Heart left ventricle (tissue), 13 donors: ENCODE results near the gene IL1RAPL1.

Experiments
- POLR2A ChIP-seq, 2 donors: fragments of 450-650 bp; IDR thresholded peaks; one replicate each; pipeline ENCODE4 v1.6.1; 2017; ENCODE audit warnings: antibody characterized with exemption in 2 of 2, mild to moderate bottlenecking in 2 of 2, moderate library complexity in 2 of 2
- TF ChIP-seq, protein P1 (sequence below), 12 donors: fragments of 200-600 bp; sonication (generic) in 4 of 12; IDR thresholded peaks; one replicate each; pipeline versions ENCODE4 v1.5.0 to v1.8.0; 2018 to 2022; ENCODE audit warnings: antibody characterized with exemption in 12 of 12, mild to moderate bottlenecking in 5 of 12
- donor health status: ischemic (EF 13 %, LVEDD 7.1; RV severe dilation, severe dysfunction).
- donor health status: DM: no; HTN: yes; CAD: no.
- donor health status: DM: no; HTN: no; CAD: no.
- donor health status: ischemic (EF 25% LVEDD 6.9; RV normal size, moderate dysfunction).
- donor health status: ischemic (EF 25% LVEDD 5.7; RV mildly dilated, moderate dysfunction).
- donor health status: ischemic (EF 35%, LVEDD 5.7; RV mildly dilated, moderate dysfunction).
- donor health status: nonischemic (EF 11% LVEDD 7.7; RV severe dilation, severe dysfunction).
- donor health status: DM: yes; HTN: yes; CAD: no.
- donor health status: PGD.
- donor health status: ischemic (EF 29% LVEDD 5.4; RV normal size, mild dysfunction).
- donor health status: nonischemic (EF 23%, LVEDD 6.1; RV moderate dilation, normal function).

DNA sequence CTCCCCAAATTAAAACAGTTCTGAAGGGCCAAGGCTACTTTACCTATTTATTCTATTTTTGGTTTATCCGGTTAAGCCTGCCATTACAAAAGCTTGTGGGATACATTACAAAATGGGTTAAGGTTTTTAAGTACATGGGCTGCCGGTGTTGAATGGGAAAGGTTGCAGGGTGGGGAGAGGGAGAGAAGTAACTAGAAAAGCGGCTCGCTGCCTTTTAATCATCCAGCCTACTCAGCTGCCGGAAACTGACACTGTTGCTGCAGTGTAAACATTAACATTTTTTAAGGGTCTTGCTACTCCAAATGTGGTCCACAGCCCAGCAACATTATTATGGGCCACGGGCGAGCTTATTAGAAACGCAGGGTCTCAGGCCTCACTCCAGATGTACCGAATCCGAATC, 1.5 kb upstream of the IL1RAPL1 start:
- TF ChIP-seq, protein P1, sequence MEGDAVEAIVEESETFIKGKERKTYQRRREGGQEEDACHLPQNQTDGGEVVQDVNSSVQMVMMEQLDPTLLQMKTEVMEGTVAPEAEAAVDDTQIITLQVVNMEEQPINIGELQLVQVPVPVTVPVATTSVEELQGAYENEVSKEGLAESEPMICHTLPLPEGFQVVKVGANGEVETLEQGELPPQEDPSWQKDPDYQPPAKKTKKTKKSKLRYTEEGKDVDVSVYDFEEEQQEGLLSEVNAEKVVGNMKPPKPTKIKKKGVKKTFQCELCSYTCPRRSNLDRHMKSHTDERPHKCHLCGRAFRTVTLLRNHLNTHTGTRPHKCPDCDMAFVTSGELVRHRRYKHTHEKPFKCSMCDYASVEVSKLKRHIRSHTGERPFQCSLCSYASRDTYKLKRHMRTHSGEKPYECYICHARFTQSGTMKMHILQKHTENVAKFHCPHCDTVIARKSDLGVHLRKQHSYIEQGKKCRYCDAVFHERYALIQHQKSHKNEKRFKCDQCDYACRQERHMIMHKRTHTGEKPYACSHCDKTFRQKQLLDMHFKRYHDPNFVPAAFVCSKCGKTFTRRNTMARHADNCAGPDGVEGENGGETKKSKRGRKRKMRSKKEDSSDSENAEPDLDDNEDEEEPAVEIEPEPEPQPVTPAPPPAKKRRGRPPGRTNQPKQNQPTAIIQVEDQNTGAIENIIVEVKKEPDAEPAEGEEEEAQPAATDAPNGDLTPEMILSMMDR (IDR thresholded peaks at IDR 0.05), result no peak
- TF ChIP-seq POLR2A (IDR thresholded peaks at IDR 0.05), result no peak
